ENCODE results near the gene SLC10A3. TPM values are rescaled to one million over a fixed set of nuclear protein-coding genes. Genes with fewer than 3 reads are reported as not detected.

The SLC10A3 gene
- total and polyA plus RNA-seq, 2 donors (not counting 3 experiments of a cell fraction or from before 2014, with no cell fraction given): 21.9 to 22.6 TPM

GRCh38 chrX:154471839-154472684 lies 18.4 kb downstream of the SLC10A3 start:
- no peak overlapping the region for H2AFZ ChIP-seq (ENCODE audit: low read depth, low read length)
- H3K4me3 ChIP-seq (replicated peaks in 1 of 3; ENCODE audit: insufficient read depth in 1 of 3, low read depth in 1 of 3, low read length in 3 of 3): no peak overlapping the region
- no peak overlapping the region for H3K9ac ChIP-seq (replicated peaks; ENCODE audit: extremely low read depth, insufficient read depth, low read length)
- no peak for TF ChIP-seq POLR2A (IDR thresholded peaks at IDR 0.05; ENCODE audit: low read depth, low read length)
- ChIA-PET CTCF (interaction anchor here (1.6 kb wide), 1 partner anchor 13 kb away, joined by 3 read pairs; no protein-coding TSS in a partner anchor), POLR2A (no interaction called here)
- intact Hi-C loops (cut with micrococcal nuclease) (no loop called here), dilution Hi-C loops (cut with MboI; ENCODE audit: extremely low pct_ligation_motif_present, low sequenced_read_pairs) (no loop called here)
- no TSS peak for BruUV-seq (replicated peaks)
- H3K9me3 ChIP-seq (replicated peaks; ENCODE audit: control insufficient read depth, insufficient read depth, low read length): no peaks in the 10 kb centered on the region
- no peaks in the 10 kb centered on the region for H3K9me1 ChIP-seq (replicated peaks; ENCODE audit: control insufficient read depth, extremely low read depth, insufficient read depth, low read length)
- no peak overlapping the region for H3K27ac ChIP-seq (ENCODE audit: insufficient read depth, low read depth, low read length)
- no peaks in the 10 kb centered on the region for H3K4me1 ChIP-seq (ENCODE audit: control insufficient read depth, extremely low read depth, insufficient read depth, low read length)
- no peak for FAIRE-seq
- H3K36me3 ChIP-seq (ENCODE audit: control insufficient read depth in 2 of 2, extremely low read depth in 1 of 2, insufficient read depth in 2 of 2, low read length in 2 of 2): peaks cover 0 to 27% of the 10 kb centered on the region in 2 experiments
- H4K20me1 ChIP-seq (replicated peaks; ENCODE audit: control insufficient read depth, extremely low read depth, insufficient read depth, low read length): no peaks in the 10 kb centered on the region
- H3K4me2 ChIP-seq (ENCODE audit: insufficient read depth, low read length): no peak overlapping the region
- no peaks in the 10 kb centered on the region for H3K27me3 ChIP-seq (ENCODE audit: control insufficient read depth in 2 of 2, insufficient read depth in 2 of 2, low read length in 2 of 2)
- no peaks in the 10 kb centered on the region for H3K79me2 ChIP-seq (ENCODE audit: control insufficient read depth, insufficient read depth, low read length)
- DNase-seq (ENCODE audit: low read depth, low spot score): no peak

- no peaks in the 10 kb centered on the region for H3K27me3 ChIP-seq (ENCODE audit: control insufficient read depth in 2 of 2, insufficient read depth in 2 of 2, low read length in 2 of 2)
- H3K79me2 ChIP-seq (ENCODE audit: control insufficient read depth, insufficient read depth, low read length): no peaks in the 10 kb centered on the region
- no peaks in the 10 kb centered on the region for H3K4me1 ChIP-seq (ENCODE audit: control insufficient read depth, extremely low read depth, insufficient read depth, low read length)
- H3K27ac ChIP-seq (ENCODE audit: insufficient read depth, low read depth, low read length): no peak overlapping the region
- dilution Hi-C loops (cut with MboI; ENCODE audit: extremely low pct_ligation_motif_present, low sequenced_read_pairs): no loop called here
- no TSS peak for BruUV-seq (replicated peaks)
- ChIA-PET CTCF (interaction anchor here (1.6 kb wide), 1 partner anchor 12 kb away, joined by 3 read pairs; no protein-coding TSS in a partner anchor), POLR2A (no interaction called here)
- no peak for TF ChIP-seq JUN (IDR thresholded peaks at IDR 0.05; ENCODE audit: borderline replicate concordance, insufficient read depth, insufficient read length, low read depth)
- no peak for TF ChIP-seq EZH2 (IDR thresholded peaks at IDR 0.05; ENCODE audit: borderline replicate concordance, low read depth, low read length, severe bottlenecking)
- no peak for TF ChIP-seq GATA2 (IDR thresholded peaks at IDR 0.05; ENCODE audit: insufficient read depth, insufficient read length, low read depth, low read length)
- TF ChIP-seq FOS (IDR thresholded peaks at IDR 0.05; ENCODE audit: borderline replicate concordance, insufficient read depth, low read length): no peak
- no peak for TF ChIP-seq MAX (IDR thresholded peaks at IDR 0.05; ENCODE audit: insufficient read depth, insufficient read length)
- TF ChIP-seq POLR2AphosphoS5 (IDR thresholded peaks at IDR 0.05; ENCODE audit: insufficient read depth, low read depth, low read length): no peak
- TF ChIP-seq MYC (IDR thresholded peaks at IDR 0.05; ENCODE audit: low read depth, low read length): no peak
- TF ChIP-seq POLR2A (IDR thresholded peaks at IDR 0.05; ENCODE audit: low read depth, low read length): no peak
- no peak for TF ChIP-seq CTCF (IDR thresholded peaks at IDR 0.05; ENCODE audit: extremely low read depth in 1 of 2, insufficient read depth in 1 of 2, low read depth in 1 of 2, low read length in 2 of 2)
- intact Hi-C loops (cut with micrococcal nuclease): no loop called here
- DNase-seq (ENCODE audit: low read depth, low spot score): no peak
- H2AFZ ChIP-seq (ENCODE audit: low read depth, low read length): no peak overlapping the region
- no peak overlapping the region for H3K4me3 ChIP-seq (replicated peaks in 1 of 3; ENCODE audit: insufficient read depth in 1 of 3, low read depth in 1 of 3, low read length in 3 of 3)
- H3K4me2 ChIP-seq (ENCODE audit: insufficient read depth, low read length): no peak overlapping the region
- H3K9me3 ChIP-seq (replicated peaks; ENCODE audit: control insufficient read depth, insufficient read depth, low read length): no peaks in the 10 kb centered on the region
- no peak overlapping the region for H3K9ac ChIP-seq (replicated peaks; ENCODE audit: extremely low read depth, insufficient read depth, low read length)
- peaks cover 0 to 35% of the 10 kb centered on the region in 2 experiments for H3K36me3 ChIP-seq (ENCODE audit: control insufficient read depth in 2 of 2, extremely low read depth in 1 of 2, insufficient read depth in 2 of 2, low read length in 2 of 2)
- no peaks in the 10 kb centered on the region for H4K20me1 ChIP-seq (replicated peaks; ENCODE audit: control insufficient read depth, extremely low read depth, insufficient read depth, low read length)
- no peak for FAIRE-seq
- H3K9me1 ChIP-seq (replicated peaks; ENCODE audit: control insufficient read depth, extremely low read depth, insufficient read depth, low read length): no peaks in the 10 kb centered on the region
Measured at GRCh38 chrX:154470914-154471568, 19.4 kb downstream of the SLC10A3 start.
